UCSD-AML1 (cell line): Measurements from ENCODE around the gene ELSPBP1.
"Not testable (repeated sequence)": the region's sequence is repeated elsewhere in the genome, so short reads cannot be mapped to it uniquely, and the experiment has no call there.

Experiments
- DNase-seq: peaks from one replicate; lab custom pipeline; 2025; ENCODE audit not compliant: unreplicated experiment; lab: John Stamatoyannopoulos, UW

ELSPBP1 gene

GRCh38 chr19:48041877-48042580, 47.6 kb downstream of the ELSPBP1 start:
- no peak for DNase-seq

- peak; percentile 49 for DNase-seq
Measured at GRCh38 chr19:48043675-48044258, 49.3 kb downstream of the ELSPBP1 start, which contains the start of gene CABP5. CABP5 (minus strand) TSS chr19:48044079; CDS start chr19:48043922, 157 bp downstream.

GRCh38 chr19:48044561-48044960, 50.1 kb downstream of the ELSPBP1 start:
- no peak for DNase-seq

GRCh38 chr19:48051335-48052033, 57.1 kb downstream of the ELSPBP1 start:
- peak; percentile 14 for DNase-seq

GRCh38 chr19:48053076-48053475, 58.6 kb downstream of the ELSPBP1 start:
- no peak for DNase-seq

- no peak for DNase-seq
Measured at GRCh38 chr19:48053856-48054255, 59.4 kb downstream of the ELSPBP1 start.

- no peak for DNase-seq
Measured at GRCh38 chr19:48059331-48059730, 64.9 kb downstream of the ELSPBP1 start.

- no peak for DNase-seq
Measured at GRCh38 chr19:48060381-48060780, 65.9 kb downstream of the ELSPBP1 start.

GRCh38 chr19:48061401-48062344, 67.2 kb downstream of the ELSPBP1 start:
- DNase-seq, result no peak

- DNase-seq, result no peak
Measured at GRCh38 chr19:48064509-48064908, 70.1 kb downstream of the ELSPBP1 start.

- no peak for DNase-seq
Measured at GRCh38 chr19:48069435-48069834, 75.0 kb downstream of the ELSPBP1 start.

- not testable (repeated sequence) for DNase-seq
Measured at GRCh38 chr19:48070177-48070769, 75.8 kb downstream of the ELSPBP1 start.
